Activated naive CD8-positive, alpha-beta T cell treated with anti-CD3 and anti-CD28 coated beads for 36 hours (primary cell): ENCODE data around the gene NRM. TPM values are rescaled to one million over a fixed set of nuclear protein-coding genes. Genes with fewer than 3 reads are reported as not detected.
"Not testable (repeated sequence)": the region's sequence is repeated elsewhere in the genome, so short reads cannot be mapped to it uniquely, and the experiment has no call there.

ENCODE experiments used
- DNase-seq: peaks from one replicate; pipeline ENCODE4 v3.0.0; 2021
- H3K27ac Mint-ChIP-seq: one replicate; pipeline ENCODE4 v1.8.0; 2022; ENCODE audit warnings: mild to moderate bottlenecking, moderate library complexity, mixed read lengths
- H3K27me3 Mint-ChIP-seq: one replicate; pipeline ENCODE4 v1.8.0; 2022; ENCODE audit warnings: mild to moderate bottlenecking, mixed read lengths
- H3K36me3 Mint-ChIP-seq: one replicate; pipeline ENCODE4 v1.8.0; 2021; ENCODE audit warnings: mild to moderate bottlenecking, mixed read lengths
- H3K4me1 Mint-ChIP-seq: one replicate; pipeline ENCODE4 v1.8.0; 2021; ENCODE audit warnings: mixed read lengths
- H3K4me3 Mint-ChIP-seq: one replicate; pipeline ENCODE4 v1.8.0; 2022; ENCODE audit warnings: mild to moderate bottlenecking, moderate library complexity, mixed read lengths
- H3K9me3 Mint-ChIP-seq: one replicate; pipeline ENCODE4 v1.8.0; 2022; ENCODE audit warnings: mixed read lengths
- total RNA-seq, 2 experiments: library from RNA; stranded (reverse); gene quantifications; one replicate each; pipeline ENCODE4 v1.2.3, GENCODE V29; 2021

NRM gene
- total RNA-seq: 10 to 100 TPM; 19.7 to 20.2 TPM

GRCh38 chr6:30690403-30691207, at the start of gene NRM:
NRM (minus strand) TSS chr6:30690984; CDS start chr6:30690974, 10 bp downstream.
- H3K4me3 Mint-ChIP-seq: peak within 1 kb of the TSS; percentile 97
- peaks cover 14% of the 10 kb centered on the region for H3K36me3 Mint-ChIP-seq
- H3K9me3 Mint-ChIP-seq: no peaks in the 10 kb centered on the region
- peak within 1 kb of the TSS; percentile 87 for H3K27ac Mint-ChIP-seq
- peaks cover 34% of the 10 kb centered on the region for H3K4me1 Mint-ChIP-seq
- peak; percentile 83 for DNase-seq
- H3K27me3 Mint-ChIP-seq: no peaks in the 10 kb centered on the region

- Mint-ChIP-seq H3K27me3 (peaks cover 8% of the 10 kb centered on the region), H3K27ac (peak overlapping the region; percentile 93), H3K9me3 (peaks cover 12% of the 10 kb centered on the region)
Measured at GRCh38 chr6:30740540-30740870, 49.7 kb upstream of the NRM start.

GRCh38 chr6:30738532-30738931, 47.7 kb upstream of the NRM start:
- peak overlapping the region; percentile 93 for H3K27ac Mint-ChIP-seq
- peaks cover 8% of the 10 kb centered on the region for H3K27me3 Mint-ChIP-seq
- H3K9me3 Mint-ChIP-seq: peaks cover 11% of the 10 kb centered on the region
- H3K4me1 Mint-ChIP-seq: peaks cover 78% of the 10 kb centered on the region
- no peak for DNase-seq
- peaks cover 92% of the 10 kb centered on the region for H3K36me3 Mint-ChIP-seq
- H3K4me3 Mint-ChIP-seq: no peak overlapping the region

More at GRCh38 chr6:30740540-30740870, 49.7 kb upstream of the NRM start:
- no peak for DNase-seq
- Mint-ChIP-seq H3K4me1 (peaks cover 78% of the 10 kb centered on the region), H3K4me3 (peak overlapping the region; percentile 100), H3K36me3 (peaks cover 92% of the 10 kb centered on the region)

GRCh38 chr6:30735668-30736314, 45.0 kb upstream of the NRM start:
- peak overlapping the region; percentile 68 for H3K4me3 Mint-ChIP-seq
- DNase-seq: no peak
- H3K36me3 Mint-ChIP-seq: peaks cover 71% of the 10 kb centered on the region
- H3K27me3 Mint-ChIP-seq: no peaks in the 10 kb centered on the region
- H3K27ac Mint-ChIP-seq: peak overlapping the region; percentile 93
- peaks cover 69% of the 10 kb centered on the region for H3K4me1 Mint-ChIP-seq
- peaks cover 11% of the 10 kb centered on the region for H3K9me3 Mint-ChIP-seq

- Mint-ChIP-seq H3K4me1 (peaks cover 50% of the 10 kb centered on the region), H3K27me3 (no peaks in the 10 kb centered on the region), H3K4me3 (no peak overlapping the region), H3K36me3 (peaks cover 46% of the 10 kb centered on the region), H3K27ac (no peak overlapping the region), H3K9me3 (peaks cover 8% of the 10 kb centered on the region)
- DNase-seq: no peak
Measured at GRCh38 chr6:30732237-30732943, 41.6 kb upstream of the NRM start.

DNA sequence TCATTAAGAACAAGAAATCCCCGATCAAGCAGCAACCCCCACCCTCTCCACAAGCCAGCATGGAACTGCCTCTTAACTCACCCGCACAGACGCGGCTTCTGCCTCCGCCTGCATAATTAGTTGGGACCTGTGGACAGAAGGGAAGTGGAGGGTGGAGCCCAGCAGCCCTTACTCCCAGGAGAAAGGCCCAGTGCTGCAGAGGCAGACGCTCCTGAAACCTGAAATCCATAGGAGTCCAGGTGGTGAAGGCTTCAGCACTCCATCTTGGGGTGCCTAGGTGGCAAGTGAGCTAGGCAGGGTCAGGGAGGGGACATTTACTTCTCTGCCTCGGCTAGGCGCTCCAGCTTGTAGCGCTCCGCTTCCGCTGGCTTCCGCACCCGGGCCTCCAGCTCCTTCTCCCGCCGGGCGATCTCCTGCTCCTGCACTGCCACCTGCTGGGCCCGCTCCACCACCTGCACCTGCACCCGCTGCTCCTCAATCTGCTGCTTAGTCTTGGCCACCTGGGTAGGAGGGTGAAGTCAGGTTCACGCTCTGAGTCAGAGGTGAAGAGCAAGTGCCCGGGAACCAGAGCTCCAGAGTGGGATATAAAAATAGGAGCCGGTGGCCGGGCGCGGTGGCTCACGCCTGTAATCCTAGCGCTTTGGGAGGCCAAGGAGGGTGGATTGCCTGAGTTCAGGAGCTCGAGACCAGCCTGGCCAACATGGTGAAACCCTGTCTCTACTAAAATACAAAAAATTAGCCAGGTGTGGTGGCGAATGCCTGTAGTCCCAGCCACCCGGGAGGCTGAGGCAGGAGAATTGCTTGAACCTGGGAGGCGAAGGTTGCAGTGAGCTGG, 40.0 kb upstream of the NRM start:
- Mint-ChIP-seq H3K4me3 (peak overlapping the region; percentile 52), H3K9me3 (peaks cover under 1% of the 10 kb centered on the region), H3K27me3 (no peaks in the 10 kb centered on the region), H3K27ac (peak overlapping the region; percentile 54), H3K36me3 (peaks cover 35% of the 10 kb centered on the region), H3K4me1 (peaks cover 36% of the 10 kb centered on the region)
- peak; percentile 88 for DNase-seq

DNA sequence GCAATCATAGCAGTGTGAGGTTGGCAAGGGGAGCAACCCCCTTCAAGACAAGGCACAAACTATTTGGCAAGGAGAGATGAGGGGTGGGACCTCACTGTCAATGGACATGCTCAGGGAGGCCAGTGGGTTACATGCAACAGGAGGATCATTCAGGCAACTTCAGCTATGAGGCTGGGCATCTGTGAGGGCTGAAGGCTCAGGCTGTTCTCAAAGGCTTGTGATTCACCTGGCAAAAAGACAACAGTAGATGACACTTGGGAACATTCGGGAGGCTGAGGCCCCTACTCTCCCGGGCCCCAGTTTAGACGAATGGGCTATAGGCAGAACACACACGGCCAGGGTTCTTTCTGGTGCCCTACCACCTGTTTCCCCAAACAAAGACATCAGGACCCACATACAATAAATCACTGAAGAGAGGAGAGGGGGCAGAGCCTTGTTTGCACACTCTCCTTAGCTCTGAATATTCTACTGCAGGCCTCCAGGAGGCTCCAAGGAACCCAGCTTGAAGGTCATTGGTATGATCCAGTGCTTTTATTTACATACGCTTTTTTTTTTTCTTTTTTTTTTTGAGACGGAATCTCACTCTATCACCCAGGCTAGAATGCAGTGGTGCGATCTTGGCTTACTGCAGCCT, 37.3 kb upstream of the NRM start:
- peaks cover 44% of the 10 kb centered on the region for H3K36me3 Mint-ChIP-seq
- peaks cover 46% of the 10 kb centered on the region for H3K4me1 Mint-ChIP-seq
- peak overlapping the region; percentile 75 for H3K27ac Mint-ChIP-seq

GRCh38 chr6:30726506-30727413, 36.0 kb upstream of the NRM start:
- Mint-ChIP-seq H3K27ac (peak overlapping the region; percentile 25), H3K36me3 (peaks cover 52% of the 10 kb centered on the region), H3K9me3 (no peaks in the 10 kb centered on the region), H3K4me1 (peaks cover 47% of the 10 kb centered on the region), H3K27me3 (peaks cover 4% of the 10 kb centered on the region), H3K4me3 (no peak overlapping the region)
- DNase-seq: no peak

More for the DNA sequence above, 37.3 kb upstream of the NRM start:
- no peak for DNase-seq
- Mint-ChIP-seq H3K27me3 (peaks cover 4% of the 10 kb centered on the region), H3K4me3 (peak overlapping the region; percentile 29), H3K9me3 (no peaks in the 10 kb centered on the region)

- peaks cover 9% of the 10 kb centered on the region for H3K27me3 Mint-ChIP-seq
- DNase-seq: no peak
- H3K4me1 Mint-ChIP-seq: peaks cover 42% of the 10 kb centered on the region
- peak overlapping the region; percentile 25 for H3K27ac Mint-ChIP-seq
- H3K9me3 Mint-ChIP-seq: no peaks in the 10 kb centered on the region
- H3K4me3 Mint-ChIP-seq: no peak overlapping the region
- peaks cover 59% of the 10 kb centered on the region for H3K36me3 Mint-ChIP-seq
Measured at GRCh38 chr6:30725713-30726505, 35.1 kb upstream of the NRM start.

GRCh38 chr6:30724906-30725667, 34.3 kb upstream of the NRM start:
- peaks cover 61% of the 10 kb centered on the region for H3K36me3 Mint-ChIP-seq
- peaks cover 33% of the 10 kb centered on the region for H3K4me1 Mint-ChIP-seq

DNA sequence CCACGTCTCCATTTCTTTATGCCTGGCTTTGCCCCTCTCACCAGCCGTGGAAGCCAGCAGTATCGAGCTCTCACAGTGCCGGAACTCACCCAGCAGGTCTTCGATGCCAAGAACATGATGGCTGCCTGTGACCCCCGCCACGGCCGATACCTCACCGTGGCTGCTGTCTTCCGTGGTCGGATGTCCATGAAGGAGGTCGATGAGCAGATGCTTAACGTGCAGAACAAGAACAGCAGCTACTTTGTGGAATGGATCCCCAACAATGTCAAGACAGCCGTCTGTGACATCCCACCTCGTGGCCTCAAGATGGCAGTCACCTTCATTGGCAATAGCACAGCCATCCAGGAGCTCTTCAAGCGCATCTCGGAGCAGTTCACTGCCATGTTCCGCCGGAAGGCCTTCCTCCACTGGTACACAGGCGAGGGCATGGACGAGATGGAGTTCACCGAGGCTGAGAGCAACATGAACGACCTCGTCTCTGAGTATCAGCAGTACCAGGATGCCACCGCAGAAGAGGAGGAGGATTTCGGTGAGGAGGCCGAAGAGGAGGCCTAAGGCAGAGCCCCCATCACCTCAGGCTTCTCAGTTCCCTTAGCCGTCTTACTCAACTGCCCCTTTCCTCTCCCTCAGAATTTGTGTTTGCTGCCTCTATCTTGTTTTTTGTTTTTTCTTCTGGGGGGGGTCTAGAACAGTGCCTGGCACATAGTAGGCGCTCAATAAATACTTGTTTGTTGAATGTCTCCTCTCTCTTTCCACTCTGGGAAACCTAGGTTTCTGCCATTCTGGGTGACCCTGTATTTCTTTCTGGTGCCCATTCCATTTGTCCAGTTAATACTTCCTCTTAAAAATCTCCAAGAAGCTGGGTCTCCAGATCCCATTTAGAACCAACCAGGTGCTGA, 33.3 kb upstream of the NRM start:
- not testable (repeated sequence) for H3K9me3 Mint-ChIP-seq, DNase-seq
- H3K4me3 Mint-ChIP-seq: peak overlapping the region; percentile 97

More at GRCh38 chr6:30724906-30725667, 34.3 kb upstream of the NRM start:
- no peaks in the 10 kb centered on the region for H3K9me3 Mint-ChIP-seq
- H3K4me3 Mint-ChIP-seq: peak overlapping the region; percentile 97
- DNase-seq: no peak
- H3K27me3 Mint-ChIP-seq: peaks cover 16% of the 10 kb centered on the region
- H3K27ac Mint-ChIP-seq: peak overlapping the region; percentile 100

More for the DNA sequence above, 33.3 kb upstream of the NRM start:
- Mint-ChIP-seq H3K36me3 (peaks cover 62% of the 10 kb centered on the region), H3K27me3 (peaks cover 16% of the 10 kb centered on the region), H3K4me1 (peaks cover 35% of the 10 kb centered on the region), H3K27ac (peak overlapping the region; percentile 100)
